Measurements from ENCODE around the gene MGAT4B.

MGAT4B gene

DNA sequence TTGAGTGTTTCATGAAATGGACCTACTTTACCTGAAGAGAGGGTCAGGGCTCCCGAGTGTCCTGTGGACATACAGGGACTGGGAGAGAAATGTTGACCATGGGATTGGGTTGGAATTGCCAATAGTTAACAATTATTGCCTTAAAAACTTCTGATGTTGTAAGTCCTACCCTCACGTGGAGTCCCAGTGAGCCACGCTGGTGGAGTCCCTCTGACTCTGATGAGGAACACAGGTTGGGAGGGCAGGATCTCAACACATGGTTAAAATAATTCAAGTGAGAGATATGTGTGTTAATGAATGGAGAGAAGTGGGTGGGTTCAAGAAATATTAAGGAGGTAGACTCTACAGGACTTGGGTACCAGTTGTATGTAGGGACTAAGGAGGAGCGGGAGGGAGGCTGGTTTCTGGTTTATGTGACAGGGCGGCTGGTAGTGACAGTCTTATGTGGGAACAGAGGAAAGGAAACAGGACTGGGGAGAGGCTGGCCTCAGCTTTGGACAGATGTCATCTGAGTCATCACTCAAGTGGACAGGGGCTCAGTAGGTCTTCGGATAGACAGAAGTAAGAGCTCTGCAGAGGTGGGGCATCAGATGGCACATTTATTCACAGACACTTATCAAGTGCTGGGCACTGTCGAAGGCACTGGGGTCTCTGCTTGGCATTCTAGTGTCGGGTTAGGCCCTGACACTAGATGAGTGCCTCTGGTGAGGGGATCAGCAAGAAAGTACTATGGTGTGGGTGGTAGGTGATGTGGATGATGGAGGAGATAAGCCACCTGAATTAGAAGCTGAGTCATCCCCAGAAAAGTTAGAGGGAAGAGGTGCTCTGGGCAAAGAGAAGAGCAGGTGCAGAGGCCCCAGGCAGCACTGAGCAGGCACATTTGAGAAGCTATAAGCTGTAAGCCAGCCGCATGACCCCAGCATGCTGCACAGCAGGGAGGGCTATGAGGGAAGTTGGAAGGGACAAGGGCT, 46.8 kb downstream of the MGAT4B start:
- TF ChIP-seq NFIC (IDR thresholded peaks at IDR 0.05) (no peak), MAX (IDR thresholded peaks at IDR 0.05) (no peak), EP300 (IDR thresholded peaks at IDR 0.05; ENCODE audit: borderline replicate concordance) (no peak), RAD21 (IDR thresholded peaks at IDR 0.05; ENCODE audit: low read depth) (no peak), FOXM1 (IDR thresholded peaks at IDR 0.05; ENCODE audit: borderline replicate concordance, low read depth) (no peak), ZBTB7A (IDR thresholded peaks at IDR 0.05; ENCODE audit: low read depth) (no peak), TEAD4 (IDR thresholded peaks at IDR 0.05) (no peak), CEBPB (IDR thresholded peaks at IDR 0.05) (no peak), CREB1 (IDR thresholded peaks at IDR 0.05; ENCODE audit: low read depth) (no peak), YY1 (IDR thresholded peaks at IDR 0.05; ENCODE audit: low read depth) (no peak), REST (IDR thresholded peaks at IDR 0.05; ENCODE audit: low read depth) (no peak), TAF1 (IDR thresholded peaks at IDR 0.05; ENCODE audit: low read depth) (no peak), EGR1 (IDR thresholded peaks at IDR 0.05) (no peak), TCF12 (IDR thresholded peaks at IDR 0.05; ENCODE audit: low read depth) (no peak)
- TF ChIP-seq, protein P1, sequence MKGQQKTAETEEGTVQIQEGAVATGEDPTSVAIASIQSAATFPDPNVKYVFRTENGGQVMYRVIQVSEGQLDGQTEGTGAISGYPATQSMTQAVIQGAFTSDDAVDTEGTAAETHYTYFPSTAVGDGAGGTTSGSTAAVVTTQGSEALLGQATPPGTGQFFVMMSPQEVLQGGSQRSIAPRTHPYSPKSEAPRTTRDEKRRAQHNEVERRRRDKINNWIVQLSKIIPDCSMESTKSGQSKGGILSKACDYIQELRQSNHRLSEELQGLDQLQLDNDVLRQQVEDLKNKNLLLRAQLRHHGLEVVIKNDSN (IDR thresholded peaks at IDR 0.05) = no peak

DNA sequence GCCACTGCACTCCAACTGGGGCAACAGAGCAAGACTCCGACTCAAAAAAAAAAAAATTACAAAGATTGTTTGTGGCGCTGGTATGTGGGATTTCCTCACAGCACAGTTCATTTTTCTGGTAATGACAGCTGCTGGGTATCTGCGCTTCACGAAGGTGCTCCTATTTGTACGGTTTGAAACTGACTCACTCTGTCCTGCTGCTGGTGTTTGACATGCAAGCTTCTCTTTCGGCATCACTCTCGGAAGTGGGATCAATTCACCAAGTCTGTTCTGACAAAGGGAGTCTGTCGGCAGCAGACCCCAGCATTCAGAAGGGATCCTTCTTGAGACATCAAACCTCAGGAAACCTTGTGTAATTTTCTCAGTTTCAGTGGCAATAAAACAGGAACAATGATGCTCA, 47.7 kb downstream of the MGAT4B start:
- TF ChIP-seq REST (IDR thresholded peaks at IDR 0.05; ENCODE audit: low read depth) (no peak), ZBTB7A (IDR thresholded peaks at IDR 0.05; ENCODE audit: low read depth) (no peak), CEBPB (IDR thresholded peaks at IDR 0.05) (no peak)

DNA sequence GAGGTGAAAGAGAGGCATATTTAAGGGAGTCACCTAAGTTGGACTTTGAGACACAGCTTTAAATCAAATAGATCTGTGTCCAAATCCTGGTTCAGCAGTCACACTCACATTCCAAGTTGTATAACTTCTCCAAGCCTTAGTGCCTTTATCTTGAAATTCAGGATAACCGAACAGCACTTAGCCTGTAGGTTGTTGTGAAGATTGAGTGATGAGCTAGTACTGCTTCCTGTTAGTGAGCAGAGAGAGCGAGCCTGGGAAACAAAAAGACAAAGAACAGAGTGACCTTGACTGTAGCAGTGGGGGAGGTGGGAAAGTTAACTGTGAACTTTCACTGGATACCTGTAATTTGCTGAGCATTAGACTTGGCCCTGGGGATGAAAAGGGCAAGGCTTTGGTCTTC, 51.6 kb downstream of the MGAT4B start:
- no peak for TF ChIP-seq CREB1 (IDR thresholded peaks at IDR 0.05; ENCODE audit: low read depth)
- TF ChIP-seq, protein P1 (IDR thresholded peaks at IDR 0.05) = no peak
- TF ChIP-seq CEBPB (IDR thresholded peaks at IDR 0.05) = no peak
- no peak for TF ChIP-seq YY1 (IDR thresholded peaks at IDR 0.05; ENCODE audit: low read depth)
- TF ChIP-seq TCF12 (IDR thresholded peaks at IDR 0.05; ENCODE audit: low read depth) = no peak
- TF ChIP-seq FOXM1 (IDR thresholded peaks at IDR 0.05; ENCODE audit: borderline replicate concordance, low read depth) = no peak
- TF ChIP-seq ZBTB7A (IDR thresholded peaks at IDR 0.05; ENCODE audit: low read depth) = no peak
- TF ChIP-seq EGR1 (IDR thresholded peaks at IDR 0.05) = no peak
- no peak for TF ChIP-seq MAX (IDR thresholded peaks at IDR 0.05)

GRCh38 chr5:179753971-179754370, 52.7 kb downstream of the MGAT4B start:
- TF ChIP-seq REST (IDR thresholded peaks at IDR 0.05; ENCODE audit: low read depth) = no peak
- TF ChIP-seq ZBTB7A (IDR thresholded peaks at IDR 0.05; ENCODE audit: low read depth) = no peak
- no peak for TF ChIP-seq CEBPB (IDR thresholded peaks at IDR 0.05)
- no peak for TF ChIP-seq EGR1 (IDR thresholded peaks at IDR 0.05)
- no peak for TF ChIP-seq TAF1 (IDR thresholded peaks at IDR 0.05; ENCODE audit: low read depth)
- TF ChIP-seq FOXM1 (IDR thresholded peaks at IDR 0.05; ENCODE audit: borderline replicate concordance, low read depth) = no peak
- no peak for TF ChIP-seq CREB1 (IDR thresholded peaks at IDR 0.05; ENCODE audit: low read depth)
- no peak for TF ChIP-seq TCF12 (IDR thresholded peaks at IDR 0.05; ENCODE audit: low read depth)
